ENCODE data around the gene PPP1CC.

The PPP1CC gene

GRCh38 chr12:110704750-110705149, 37.9 kb downstream of the PPP1CC start:
- H3K4me3 ChIP-seq (ENCODE audit: low read depth, low read length) = no peak overlapping the region
- TF ChIP-seq, protein P1, sequence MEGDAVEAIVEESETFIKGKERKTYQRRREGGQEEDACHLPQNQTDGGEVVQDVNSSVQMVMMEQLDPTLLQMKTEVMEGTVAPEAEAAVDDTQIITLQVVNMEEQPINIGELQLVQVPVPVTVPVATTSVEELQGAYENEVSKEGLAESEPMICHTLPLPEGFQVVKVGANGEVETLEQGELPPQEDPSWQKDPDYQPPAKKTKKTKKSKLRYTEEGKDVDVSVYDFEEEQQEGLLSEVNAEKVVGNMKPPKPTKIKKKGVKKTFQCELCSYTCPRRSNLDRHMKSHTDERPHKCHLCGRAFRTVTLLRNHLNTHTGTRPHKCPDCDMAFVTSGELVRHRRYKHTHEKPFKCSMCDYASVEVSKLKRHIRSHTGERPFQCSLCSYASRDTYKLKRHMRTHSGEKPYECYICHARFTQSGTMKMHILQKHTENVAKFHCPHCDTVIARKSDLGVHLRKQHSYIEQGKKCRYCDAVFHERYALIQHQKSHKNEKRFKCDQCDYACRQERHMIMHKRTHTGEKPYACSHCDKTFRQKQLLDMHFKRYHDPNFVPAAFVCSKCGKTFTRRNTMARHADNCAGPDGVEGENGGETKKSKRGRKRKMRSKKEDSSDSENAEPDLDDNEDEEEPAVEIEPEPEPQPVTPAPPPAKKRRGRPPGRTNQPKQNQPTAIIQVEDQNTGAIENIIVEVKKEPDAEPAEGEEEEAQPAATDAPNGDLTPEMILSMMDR (IDR thresholded peaks at IDR 0.05; ENCODE audit: low read depth, low read length) = no peak

DNA sequence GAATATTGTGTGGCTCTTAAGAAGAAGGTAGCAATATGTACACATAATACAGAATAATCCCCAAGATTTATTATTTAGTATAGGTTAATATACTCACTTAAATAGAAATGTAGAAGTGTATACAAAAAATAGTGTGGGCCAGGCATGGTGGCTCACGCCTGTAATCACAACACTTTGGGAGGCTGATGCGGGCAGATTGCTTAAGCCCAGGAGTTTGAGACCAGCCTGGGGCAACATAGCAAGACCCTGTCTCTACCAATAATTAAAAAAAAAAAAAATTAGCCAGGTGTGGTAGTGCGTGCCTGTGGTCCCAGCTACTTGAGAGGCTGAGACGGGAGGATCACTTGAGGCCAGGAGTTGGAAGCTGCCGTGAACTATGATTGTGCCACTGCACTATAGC, 38.5 kb downstream of the PPP1CC start:
- TF ChIP-seq, protein P1 (IDR thresholded peaks at IDR 0.05; ENCODE audit: low read depth, low read length) = no peak
- H3K4me3 ChIP-seq (ENCODE audit: low read depth, low read length) = no peak overlapping the region

- TF ChIP-seq, protein P1 (IDR thresholded peaks at IDR 0.05; ENCODE audit: low read depth, low read length) = no peak
- H3K4me3 ChIP-seq (ENCODE audit: low read depth, low read length) = no peak overlapping the region
Observed at GRCh38 chr12:110702081-110702480, 40.6 kb downstream of the PPP1CC start.

- TF ChIP-seq, protein P1 (IDR thresholded peaks at IDR 0.05; ENCODE audit: low read depth, low read length) = no peak
- H3K4me3 ChIP-seq (ENCODE audit: low read depth, low read length) = no peak overlapping the region
Observed at GRCh38 chr12:110699591-110700445, 42.9 kb downstream of the PPP1CC start.

DNA sequence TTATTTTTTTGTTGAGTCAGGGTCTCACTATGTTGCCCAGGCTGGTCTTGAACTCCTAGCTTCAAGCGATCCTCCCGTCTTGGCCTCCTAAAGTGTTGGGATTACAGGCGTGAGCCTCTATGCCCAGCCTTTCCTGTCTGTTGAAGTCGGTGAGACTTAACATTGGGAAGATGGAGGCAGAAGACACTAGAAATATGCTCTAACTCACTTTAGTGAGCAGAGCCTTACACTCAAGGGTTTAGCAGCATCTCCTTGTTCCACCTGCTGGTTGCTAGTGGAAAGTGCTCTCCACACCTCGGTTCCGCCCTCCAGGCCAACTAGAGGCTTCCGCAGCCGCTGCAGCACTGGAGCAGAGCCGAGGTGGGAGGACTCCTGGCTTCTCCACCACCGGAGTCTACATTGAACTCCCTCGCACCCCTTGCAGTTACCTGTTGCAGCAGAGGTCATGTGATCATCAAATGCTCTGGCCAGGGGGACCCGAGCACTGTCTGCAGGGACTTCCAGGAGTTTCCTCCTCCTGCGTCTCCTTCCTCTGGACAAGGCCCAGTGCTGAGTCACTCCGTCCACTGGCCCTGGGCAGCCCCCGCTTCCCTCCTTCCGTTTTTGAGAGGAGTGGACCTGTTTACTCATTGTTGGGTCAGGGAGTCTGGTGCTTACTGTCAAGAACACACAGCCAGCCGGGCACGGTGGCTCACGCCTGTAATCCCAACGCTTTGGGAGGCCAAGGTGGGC, 44.4 kb downstream of the PPP1CC start:
- TF ChIP-seq, protein P1 (IDR thresholded peaks at IDR 0.05; ENCODE audit: low read depth, low read length) = peak; percentile 49
- H3K4me3 ChIP-seq (ENCODE audit: low read depth, low read length) = no peak overlapping the region

- TF ChIP-seq, protein P1 (IDR thresholded peaks at IDR 0.05; ENCODE audit: low read depth, low read length) = no peak
- no peak overlapping the region for H3K4me3 ChIP-seq (ENCODE audit: low read depth, low read length)
Observed at GRCh38 chr12:110697236-110697635, 45.5 kb downstream of the PPP1CC start.

- H3K4me3 ChIP-seq (ENCODE audit: low read depth, low read length) = no peak overlapping the region
- TF ChIP-seq, protein P1 (IDR thresholded peaks at IDR 0.05; ENCODE audit: low read depth, low read length) = no peak
Observed at GRCh38 chr12:110696283-110696682, 46.4 kb downstream of the PPP1CC start.

Data from WI38 (cell line).